Spleen (tissue), 11 donors: ENCODE results near the gene SENP1. TPM values are rescaled to one million over a fixed set of nuclear protein-coding genes. Genes with fewer than 3 reads are reported as not detected.

Source experiments
- DNase-seq: peaks from one replicate; pipeline ENCODE4 v3.0.0-alpha.2; 2020
- H3K27ac ChIP-seq, 8 donors: fragments of 200-600 bp; sonication (generic) in 7 of 8; 1 replicate in 4 of 8; 2 replicates in 4 of 8; pipeline versions ENCODE4 v1.5.0 to v1.8.0; 2016 to 2021; ENCODE audit warnings: inconsistent platforms in 4 of 8, mild to moderate bottlenecking in 4 of 8, moderate library complexity in 1 of 8
- H3K27me3 ChIP-seq, 7 donors: fragments of 200-600 bp; sonication (generic) in 6 of 7; replicated peaks in 1 of 7; 1 replicate in 4 of 7; 2 replicates in 3 of 7; pipeline versions ENCODE4 v1.5.0 to v1.8.0; 2016 to 2021; ENCODE audit warnings: inconsistent platforms in 3 of 7, mild to moderate bottlenecking in 1 of 7
- H3K36me3 ChIP-seq, 6 donors: fragments of 200-600 bp; sonication (generic) in 5 of 6; 1 replicate in 4 of 6; 2 replicates in 2 of 6; pipeline versions ENCODE4 v1.5.0 to v1.8.0; 2016 to 2021; ENCODE audit warnings: inconsistent platforms in 2 of 6
- H3K4me1 ChIP-seq, 6 donors: fragments of 200-600 bp; sonication (generic) in 5 of 6; 1 replicate in 3 of 6; 2 replicates in 3 of 6; pipeline versions ENCODE4 v1.5.0 to v1.8.0; 2016 to 2021; ENCODE audit warnings: inconsistent platforms in 3 of 6
- H3K4me3 ChIP-seq, 8 donors: fragments of 200-600 bp; sonication (generic) in 7 of 8; 1 replicate in 4 of 8; 2 replicates in 4 of 8; pipeline versions ENCODE4 v1.5.0 to v1.8.0; 2016 to 2021; ENCODE audit warnings: inconsistent platforms in 4 of 8, mild to moderate bottlenecking in 4 of 8, moderate library complexity in 2 of 8
- H3K9me3 ChIP-seq, 8 donors: fragments of 200-600 bp; sonication (generic) in 7 of 8; 1 replicate in 4 of 8; 2 replicates in 4 of 8; pipeline versions ENCODE4 v1.5.0 to v1.8.0; 2016 to 2021; ENCODE audit warnings: inconsistent platforms in 4 of 8
- POLR2A ChIP-seq, 3 donors: fragments of 450-650 bp; IDR thresholded peaks; one replicate each; pipeline ENCODE4 v1.5.1; 2017; ENCODE audit warnings: antibody characterized with exemption in 3 of 3, mild to moderate bottlenecking in 1 of 3
- POLR2AphosphoS5 ChIP-seq, 3 donors: sonication (generic); formaldehyde crosslinking; IDR thresholded peaks; one replicate each; pipeline ENCODE4 v1.5.1; 2017; ENCODE audit warnings: antibody characterized with exemption in 3 of 3
- WGBS, 5 donors: extraction: QIAGEN DNeasy Blood & Tissue Kit in 3 of 5; methylation state at CpG; one replicate each; pipeline versions ENCODE4 v1.1.5 to v1.1.7; 2013 to 2018; 5-methylcytosine and 5-hydroxymethylcytosine counted together
- intact Hi-C: fragments of 100-400 bp; cut with DNase I; formaldehyde crosslinking; loops from one replicate; pipeline ENCODE4 v1.15.0; 2023; ENCODE audit warnings: low total_unique reads
- polyA plus RNA-seq, 3 donors: library from polyadenylated mRNA; stranded (reverse); fragments of 200-250 nt; gene quantifications; one replicate each; pipeline ENCODE4 v1.2.1, GENCODE V29; 2013
- total RNA-seq, 7 donors: library from RNA; depleted of rRNA in 3 of 7; stranded (reverse); fragments of >200 nt in 3 of 7; fragmentation: NEBNext Ultra II Directional in 4 of 7; extraction: Animal tissue kit (Norgen Biotek cat#: 25700) in 4 of 7; gene quantifications; one replicate each; pipeline versions ENCODE4 v1.1.0 to v1.2.1, GENCODE V29; 2016 to 2021
- TF ChIP-seq, protein P1 (sequence below), 11 experiments: fragments of 200-600 bp in 7 of 11; fragments of 450-650 bp in 4 of 11; sonication (generic) in 4 of 11; IDR thresholded peaks in 8 of 11; conservative IDR thresholded peaks in 3 of 11; 1 replicate in 7 of 11; 2 replicates in 4 of 11; pipeline versions ENCODE4 v1.4.0 to v1.8.0; 2016 to 2021; ENCODE audit warnings: antibody characterized with exemption in 11 of 11, inconsistent platforms in 4 of 11, mild to moderate bottlenecking in 1 of 11
- donor health status: healthy with polysubstance abuse.
- donor health status: DM: no; HTN: no; CAD: no; lungs with moderate emphysema.
- donor health status: DM: no; HTN: no; CAD: no.
- donor health status: Bipolar disorder and iron deficiency.
- donor health status: healthy.
- donor health status: DM: no; HTN: no; CAD: no.
- donor health status: DM: yes; HTN: yes; CAD: no.

Gene SENP1
- total and polyA plus RNA-seq, 10 donors, result 3.7 to 37.4 (median 25.6) TPM

DNA sequence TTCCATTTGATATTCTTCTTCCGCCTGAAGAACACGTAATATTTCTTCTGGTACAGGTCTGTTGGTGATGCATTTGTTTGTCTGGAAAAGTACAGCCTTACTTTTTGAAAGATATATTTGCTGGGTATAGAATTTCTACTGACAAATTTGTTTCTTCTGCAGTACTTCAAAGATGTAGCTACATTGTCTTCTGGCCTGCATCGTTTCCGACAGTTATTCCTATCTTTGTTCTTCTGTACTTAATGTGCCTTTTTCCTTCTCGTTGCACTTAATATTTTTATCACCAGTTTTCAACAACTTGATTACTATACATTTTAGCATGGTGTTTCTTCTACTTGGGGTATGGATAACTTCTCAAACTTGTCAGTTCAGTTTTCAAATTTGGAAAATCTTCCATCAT lies 47.1 kb downstream of the SENP1 start:
- intact Hi-C loops, result no loop called here

DNA sequence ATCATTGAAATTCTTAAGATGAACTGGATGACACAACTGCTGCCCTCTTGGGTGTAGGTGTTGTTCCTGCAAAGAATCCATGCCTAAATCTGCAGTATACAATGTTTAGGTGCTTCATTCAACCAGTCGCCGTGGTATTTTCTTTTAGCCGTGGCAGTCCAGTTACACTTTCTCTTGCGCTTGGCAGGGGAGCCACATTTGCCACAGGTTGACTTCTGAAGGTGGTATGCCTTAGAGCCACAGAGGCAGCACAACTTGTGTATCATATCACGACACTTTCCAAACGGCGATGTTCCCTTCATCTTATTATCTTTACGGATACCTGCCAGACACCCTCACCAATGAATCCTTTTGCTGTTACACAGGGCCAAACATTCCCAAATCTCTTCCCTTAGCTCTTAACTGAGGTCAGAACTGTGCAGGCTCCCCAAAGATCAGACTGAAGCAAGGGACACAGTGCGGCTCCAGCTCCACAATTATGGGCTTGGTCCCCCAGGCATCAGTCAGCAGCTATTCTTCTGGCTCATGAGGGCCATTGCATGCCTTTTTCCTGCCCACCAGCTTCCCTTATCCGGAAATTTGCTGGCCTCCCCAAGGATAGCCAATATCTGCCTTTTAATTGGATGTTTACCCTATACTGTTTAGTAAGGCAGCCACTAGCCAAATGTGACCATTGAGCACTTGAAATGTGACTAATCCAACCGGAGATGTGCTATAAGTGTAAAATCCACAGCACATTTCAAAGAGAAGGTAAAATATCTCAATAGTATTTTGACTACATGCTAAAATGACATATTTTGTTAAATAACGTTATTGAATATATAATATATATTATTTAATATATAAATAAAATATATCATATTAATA lies 50.7 kb downstream of the SENP1 start:
- Histone ChIP-seq H3K27ac (no peak overlapping the region), H3K27me3 (no peaks in the 10 kb centered on the region), H3K9me3 (peaks cover 0 to 18% (median 13%) of the 10 kb centered on the region in 8 donors), H3K36me3 (peaks cover 4 to 49% (median 20%) of the 10 kb centered on the region in 6 donors), H3K4me3 (no peak overlapping the region), H3K4me1 (no peaks in the 10 kb centered on the region)
- WGBS, 5 donors, result 96 to 97% (median 97%) methylated on average over 12 of the region's 12 CpGs
- TF ChIP-seq, protein P1, sequence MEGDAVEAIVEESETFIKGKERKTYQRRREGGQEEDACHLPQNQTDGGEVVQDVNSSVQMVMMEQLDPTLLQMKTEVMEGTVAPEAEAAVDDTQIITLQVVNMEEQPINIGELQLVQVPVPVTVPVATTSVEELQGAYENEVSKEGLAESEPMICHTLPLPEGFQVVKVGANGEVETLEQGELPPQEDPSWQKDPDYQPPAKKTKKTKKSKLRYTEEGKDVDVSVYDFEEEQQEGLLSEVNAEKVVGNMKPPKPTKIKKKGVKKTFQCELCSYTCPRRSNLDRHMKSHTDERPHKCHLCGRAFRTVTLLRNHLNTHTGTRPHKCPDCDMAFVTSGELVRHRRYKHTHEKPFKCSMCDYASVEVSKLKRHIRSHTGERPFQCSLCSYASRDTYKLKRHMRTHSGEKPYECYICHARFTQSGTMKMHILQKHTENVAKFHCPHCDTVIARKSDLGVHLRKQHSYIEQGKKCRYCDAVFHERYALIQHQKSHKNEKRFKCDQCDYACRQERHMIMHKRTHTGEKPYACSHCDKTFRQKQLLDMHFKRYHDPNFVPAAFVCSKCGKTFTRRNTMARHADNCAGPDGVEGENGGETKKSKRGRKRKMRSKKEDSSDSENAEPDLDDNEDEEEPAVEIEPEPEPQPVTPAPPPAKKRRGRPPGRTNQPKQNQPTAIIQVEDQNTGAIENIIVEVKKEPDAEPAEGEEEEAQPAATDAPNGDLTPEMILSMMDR (IDR thresholded peaks at IDR 0.05 in 8 of 11, conservative IDR thresholded peaks at IDR 0.05 in 3 of 11), result no peak
- TF ChIP-seq POLR2AphosphoS5 (IDR thresholded peaks at IDR 0.05) (no peak), POLR2A (IDR thresholded peaks at IDR 0.05) (no peak)
- DNase-seq, result no peak
- intact Hi-C loops, result no loop called here

More for the DNA sequence above, 47.1 kb downstream of the SENP1 start:
- Histone ChIP-seq H3K27ac (no peak overlapping the region), H3K9me3 (peaks cover 0 to 18% (median 13%) of the 10 kb centered on the region in 8 donors), H3K4me1 (peaks cover 0 to 4% (median 0%) of the 10 kb centered on the region in 6 donors), H3K4me3 (no peak overlapping the region), H3K27me3 (no peaks in the 10 kb centered on the region), H3K36me3 (peaks cover 5 to 75% (median 52%) of the 10 kb centered on the region in 6 donors)
- no peak for TF ChIP-seq POLR2AphosphoS5 (IDR thresholded peaks at IDR 0.05)
- DNase-seq, result no peak
- 97 to 99% (median 98%) methylated on average over 5 of the region's 5 CpGs for WGBS, 5 donors

DNA sequence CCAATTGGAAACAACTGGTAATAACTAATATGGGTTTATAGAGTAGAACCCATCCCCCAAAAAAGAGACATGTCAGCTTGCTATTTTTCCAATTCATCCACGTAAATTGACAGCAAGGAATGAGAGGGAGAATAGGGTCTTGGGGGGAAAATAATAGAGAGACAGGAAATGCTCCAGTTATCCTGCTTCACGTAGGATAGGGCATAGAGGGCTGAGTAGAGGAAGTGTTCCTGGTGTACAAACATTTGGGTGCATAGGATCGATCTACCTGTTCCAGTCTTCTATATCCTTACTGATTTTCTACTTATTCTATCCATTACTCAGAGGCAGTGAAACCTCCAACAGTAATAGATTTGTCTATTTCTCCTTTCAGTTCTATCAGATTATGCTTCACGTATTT lies 52.0 kb downstream of the SENP1 start:
- H3K4me3 ChIP-seq, result no peak overlapping the region
- no peak for DNase-seq
- H3K4me1 ChIP-seq, result no peaks in the 10 kb centered on the region
- peaks cover 0 to 49% (median 13%) of the 10 kb centered on the region in 6 donors for H3K36me3 ChIP-seq
- H3K9me3 ChIP-seq, result peaks cover 0 to 6% (median 4%) of the 10 kb centered on the region in 8 donors
- intact Hi-C loops, result no loop called here
- TF ChIP-seq POLR2AphosphoS5 (IDR thresholded peaks at IDR 0.05), result no peak
- TF ChIP-seq POLR2A (IDR thresholded peaks at IDR 0.05), result no peak
- TF ChIP-seq, protein P1 (IDR thresholded peaks at IDR 0.05 in 8 of 11, conservative IDR thresholded peaks at IDR 0.05 in 3 of 11), result no peak
- H3K27me3 ChIP-seq, result no peaks in the 10 kb centered on the region
- no peak overlapping the region for H3K27ac ChIP-seq
- 88 to 95% (median 93%) methylated on average over 4 of the region's 4 CpGs for WGBS, 5 donors

DNA sequence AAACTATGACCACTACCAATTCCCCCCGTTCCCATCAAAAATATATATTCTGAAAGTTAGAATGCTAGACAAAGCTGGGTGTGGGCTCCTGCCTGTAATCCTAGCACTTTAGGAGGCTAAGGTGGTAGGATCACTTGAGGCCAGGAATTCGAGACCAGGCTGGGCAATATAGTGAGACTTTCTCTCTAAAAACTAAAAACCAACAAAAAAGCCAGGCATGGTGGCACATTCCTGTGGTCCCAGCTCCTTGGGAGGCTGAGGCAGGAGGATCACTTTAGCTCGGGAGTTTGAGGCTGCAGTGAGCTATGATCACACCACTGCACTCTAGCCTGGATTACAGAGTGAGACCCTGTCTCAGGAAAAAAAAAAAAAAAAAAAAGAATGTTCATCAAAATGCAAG lies 52.8 kb downstream of the SENP1 start:
- Histone ChIP-seq H3K4me1 (no peaks in the 10 kb centered on the region), H3K27ac (no peak overlapping the region), H3K36me3 (peaks cover 0 to 49% (median 15%) of the 10 kb centered on the region in 6 donors), H3K9me3 (no peaks in the 10 kb centered on the region), H3K4me3 (no peak overlapping the region), H3K27me3 (no peaks in the 10 kb centered on the region)
- intact Hi-C loops, result no loop called here
- no peak for DNase-seq
- TF ChIP-seq, protein P1 (IDR thresholded peaks at IDR 0.05 in 8 of 11, conservative IDR thresholded peaks at IDR 0.05 in 3 of 11), result no peak
- TF ChIP-seq POLR2A (IDR thresholded peaks at IDR 0.05), result no peak
- no peak for TF ChIP-seq POLR2AphosphoS5 (IDR thresholded peaks at IDR 0.05)
- 94 to 98% (median 96%) methylated on average over 3 of the region's 3 CpGs for WGBS, 5 donors
